Skin epidermis (tissue), 12 donors: ENCODE data around the gene STX12.
A peak's percentile ranks its signal among the peaks of the same experiment; 100 is the strongest.
"Not testable (repeated sequence)": the region's sequence is repeated elsewhere in the genome, so short reads cannot be mapped to it uniquely, and the experiment has no call there.

Source experiments
- H3K27ac ChIP-seq, 21 experiments: fragments of 200-600 bp; sonication (generic) in 11 of 21; one replicate each; pipeline ENCODE4 v1.5.0; 2020; ENCODE audit warnings: mild to moderate bottlenecking in 3 of 21, inconsistent platforms in 2 of 21, moderate library complexity in 2 of 21
- H3K4me3 ChIP-seq, 7 experiments: fragments of 200-600 bp; sonication (generic) in 2 of 7; one replicate each; pipeline ENCODE4 v1.5.0; 2020; ENCODE audit warnings: inconsistent platforms in 2 of 7, mild to moderate bottlenecking in 2 of 7, moderate library complexity in 1 of 7

STX12 gene

DNA sequence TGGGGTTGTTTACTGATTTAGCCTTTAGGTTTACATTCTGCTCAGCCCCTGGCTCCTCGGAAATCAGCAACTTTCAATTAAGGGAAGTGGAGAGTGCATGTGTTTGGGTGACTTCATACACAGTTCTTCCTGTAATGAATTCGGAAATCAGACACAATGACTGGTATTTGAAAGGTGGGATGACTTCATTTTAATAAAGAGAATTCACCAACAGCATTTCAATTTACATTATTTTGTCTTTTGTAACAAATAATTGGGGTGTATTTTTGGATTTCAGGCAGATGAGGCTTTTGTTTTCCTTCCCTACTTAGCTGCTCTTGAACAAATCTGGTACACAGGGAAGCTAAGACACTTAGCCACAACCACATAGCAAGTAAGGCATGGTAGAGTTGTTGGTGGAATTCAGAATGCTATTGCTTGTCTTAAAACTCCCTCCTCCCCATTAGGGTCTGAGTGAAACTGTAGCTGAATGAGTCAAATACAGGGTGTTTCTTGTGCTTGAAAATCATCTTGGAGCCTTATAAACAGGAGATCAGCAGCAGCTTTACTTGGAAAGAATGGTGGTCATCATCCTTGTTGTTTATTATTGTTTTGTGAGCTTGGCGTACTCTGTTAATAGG lies 917 bp downstream of the STX12 start:
- H3K27ac ChIP-seq: peak overlapping the region in 20 of 21 experiments; percentile 90 to 100 (median 96)
- peak overlapping the region; percentile 82 to 98 (median 90) for H3K4me3 ChIP-seq

DNA sequence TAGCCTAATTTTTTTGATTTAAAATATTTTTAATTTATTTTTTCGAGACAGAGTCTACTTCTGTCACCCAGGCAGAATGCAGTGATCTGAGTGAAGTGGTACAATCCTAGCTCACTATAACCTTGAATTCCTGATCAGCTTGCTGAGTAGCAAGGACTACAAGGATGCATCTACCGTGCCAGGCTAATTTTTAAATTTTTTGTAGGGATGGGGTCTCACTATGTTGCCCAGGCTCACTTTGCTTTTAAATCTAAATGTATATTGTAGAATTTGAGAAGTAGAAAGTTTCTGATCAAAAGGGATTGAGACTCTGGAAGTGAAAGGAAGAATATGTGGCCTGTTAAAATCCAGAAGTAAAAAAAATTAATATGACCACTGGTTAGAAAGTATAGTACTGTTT lies 1.6 kb downstream of the STX12 start:
- Histone ChIP-seq H3K4me3 (peak overlapping the region in 5 of 7 experiments; percentile 3 to 98 (median 90)), H3K27ac (peak overlapping the region in 16 of 21 experiments; percentile 14 to 100 (median 96))

DNA sequence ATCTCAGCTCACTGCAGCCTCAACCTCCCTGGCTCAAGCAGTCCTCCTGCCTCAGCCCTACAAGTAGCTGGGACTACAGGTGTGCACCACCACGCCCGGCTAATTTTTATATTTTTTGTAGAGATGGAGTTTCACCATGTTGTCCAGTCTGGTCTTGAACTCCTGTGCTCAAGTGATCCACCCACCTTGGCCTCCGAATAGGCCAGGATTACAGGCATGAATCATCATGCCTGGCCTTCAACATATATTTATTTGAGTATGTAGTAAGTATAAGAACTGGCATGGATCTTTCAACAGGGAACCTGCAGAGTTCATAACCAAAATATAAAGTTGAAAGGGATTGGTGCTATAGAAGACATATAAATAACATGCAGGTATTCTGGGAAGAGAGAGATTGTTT lies 2.3 kb downstream of the STX12 start:
- peak overlapping the region in 1 of 21 experiments; percentile 96 for H3K27ac ChIP-seq
- H3K4me3 ChIP-seq: not testable (repeated sequence)

DNA sequence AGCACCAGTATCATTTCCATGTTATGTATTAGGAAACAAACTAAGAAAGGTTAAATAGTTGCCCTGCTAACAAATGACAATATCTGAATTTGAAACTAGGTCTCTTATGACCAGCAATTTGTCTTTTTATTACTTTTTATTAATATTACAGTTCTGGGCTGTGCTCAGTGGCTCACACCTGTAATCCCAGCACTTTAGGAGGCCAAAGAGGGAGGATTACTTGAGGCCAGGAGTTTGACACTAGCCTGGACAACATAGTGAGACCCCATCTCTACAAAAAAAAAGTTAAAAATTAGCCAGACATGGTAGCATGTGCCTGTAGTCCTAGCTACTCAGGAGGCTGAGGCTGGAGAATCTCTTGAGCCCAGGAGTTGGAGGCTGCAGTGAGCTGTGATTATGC lies 3.3 kb downstream of the STX12 start:
- H3K27ac ChIP-seq, H3K4me3 ChIP-seq: not testable (repeated sequence)

DNA sequence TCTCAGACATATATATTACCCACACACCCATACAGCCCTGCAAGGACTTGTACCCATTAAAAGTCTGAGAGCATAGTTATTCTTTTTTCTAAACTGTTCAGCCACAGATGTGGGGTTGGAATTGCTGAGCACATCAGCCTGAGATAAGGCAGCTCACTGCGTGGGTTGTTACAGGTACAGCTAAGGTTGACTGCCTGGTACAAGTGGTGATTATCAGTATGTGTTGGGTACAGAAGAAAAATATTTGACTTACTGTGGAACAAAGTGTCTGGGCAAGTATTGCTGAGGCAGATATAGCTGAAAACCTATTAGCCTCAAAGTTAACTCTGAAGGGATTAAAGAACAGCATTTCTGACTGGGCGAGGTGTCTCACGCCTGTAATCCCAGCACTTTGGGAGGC lies 5.0 kb downstream of the STX12 start:
- H3K27ac ChIP-seq: no peak overlapping the region
- H3K4me3 ChIP-seq: no peak overlapping the region

DNA sequence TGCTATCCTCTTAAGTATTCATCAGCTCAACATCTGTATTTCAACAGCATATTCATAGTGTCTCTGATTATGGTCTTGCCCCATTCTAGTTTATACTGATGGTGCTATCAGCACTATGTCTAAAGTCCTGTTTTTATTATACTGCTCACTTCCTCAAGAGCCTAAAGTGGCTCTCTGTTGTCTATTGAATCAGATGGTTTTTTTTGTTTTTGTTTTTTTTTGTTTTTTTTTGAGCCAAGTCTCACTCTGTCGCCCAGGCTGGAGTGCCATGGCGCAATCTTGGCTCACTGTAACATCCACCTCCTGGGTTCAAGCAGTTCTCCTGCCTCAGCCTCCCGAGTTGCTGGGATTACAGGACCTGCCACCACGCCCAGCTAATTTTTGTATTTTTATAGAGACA lies 6.1 kb downstream of the STX12 start:
- Histone ChIP-seq H3K27ac (no peak overlapping the region), H3K4me3 (no peak overlapping the region)

DNA sequence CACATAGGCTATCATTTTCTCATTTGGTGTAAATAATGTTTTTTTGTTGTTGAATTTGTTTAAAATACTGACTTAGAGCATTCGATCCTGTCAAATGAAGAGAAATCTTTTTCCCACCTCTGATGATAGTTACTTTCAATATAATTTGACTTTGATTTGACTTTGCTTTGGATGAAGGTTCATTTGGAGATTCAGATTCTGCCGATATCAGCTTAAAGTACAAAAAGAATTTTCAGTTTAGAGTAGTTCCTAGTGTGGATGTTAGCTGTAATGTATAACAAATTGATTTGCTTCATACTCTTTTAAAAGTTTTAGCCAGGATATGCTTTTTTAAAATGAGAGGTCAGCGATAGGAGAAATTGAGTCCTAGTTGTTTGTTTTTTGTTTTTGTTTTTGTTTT lies 9.9 kb downstream of the STX12 start:
- no peak overlapping the region for H3K4me3 ChIP-seq
- H3K27ac ChIP-seq: peak overlapping the region in 7 of 21 experiments; percentile 3 to 61 (median 51)

DNA sequence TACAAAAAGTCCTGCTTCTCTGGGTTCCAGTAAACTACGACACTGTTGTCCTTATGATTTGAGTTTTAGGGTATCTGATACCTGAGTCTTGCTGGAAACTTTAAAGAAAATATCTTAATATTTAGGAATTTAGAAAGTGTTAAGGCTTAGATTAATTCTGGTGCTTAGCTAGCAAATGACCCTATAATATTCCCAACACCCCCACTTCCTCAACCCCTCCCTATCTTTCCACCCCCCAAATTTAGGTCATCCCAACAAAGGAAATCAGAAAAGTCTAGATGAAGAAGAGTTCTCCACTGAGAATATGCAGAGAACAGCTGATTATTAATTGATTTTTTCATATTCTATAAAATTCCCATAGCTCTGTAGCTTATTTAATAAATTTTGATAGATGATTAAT lies 11.7 kb downstream of the STX12 start:
- no peak overlapping the region for H3K4me3 ChIP-seq
- H3K27ac ChIP-seq: no peak overlapping the region

DNA sequence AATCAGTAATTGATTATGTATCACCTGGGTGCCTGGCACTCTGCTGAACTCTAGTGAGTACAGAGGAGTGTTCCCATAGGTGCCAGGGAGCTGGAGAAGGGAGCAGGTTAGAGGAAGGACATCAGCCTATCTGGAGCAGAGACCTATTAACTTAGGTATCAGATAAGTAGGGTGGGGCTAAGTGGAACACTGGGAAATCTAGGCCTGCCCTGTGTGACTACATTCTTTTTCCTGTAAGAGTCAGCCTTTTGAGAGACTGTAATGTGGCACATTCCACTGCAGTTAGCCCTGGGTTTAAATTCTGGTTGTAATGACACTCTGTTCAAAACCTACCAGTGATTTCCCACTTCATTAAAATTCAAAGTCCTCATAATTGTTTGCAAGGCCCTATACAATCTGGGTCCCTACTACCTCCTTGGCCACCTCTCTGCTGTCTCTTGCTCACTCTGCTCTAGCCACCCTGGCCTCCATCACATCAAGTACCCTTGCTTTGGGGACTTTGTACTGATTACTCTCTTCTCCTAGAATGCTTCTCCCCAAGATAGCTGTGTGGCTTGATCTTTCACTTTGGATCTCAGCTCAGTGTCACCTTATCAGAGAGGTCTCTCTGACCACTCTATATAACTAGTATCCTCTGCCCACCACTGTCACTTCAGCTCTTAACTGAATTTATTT lies 12.9 kb downstream of the STX12 start:
- Histone ChIP-seq H3K27ac (peak overlapping the region in 15 of 21 experiments; percentile 17 to 48 (median 39)), H3K4me3 (no peak overlapping the region)

DNA sequence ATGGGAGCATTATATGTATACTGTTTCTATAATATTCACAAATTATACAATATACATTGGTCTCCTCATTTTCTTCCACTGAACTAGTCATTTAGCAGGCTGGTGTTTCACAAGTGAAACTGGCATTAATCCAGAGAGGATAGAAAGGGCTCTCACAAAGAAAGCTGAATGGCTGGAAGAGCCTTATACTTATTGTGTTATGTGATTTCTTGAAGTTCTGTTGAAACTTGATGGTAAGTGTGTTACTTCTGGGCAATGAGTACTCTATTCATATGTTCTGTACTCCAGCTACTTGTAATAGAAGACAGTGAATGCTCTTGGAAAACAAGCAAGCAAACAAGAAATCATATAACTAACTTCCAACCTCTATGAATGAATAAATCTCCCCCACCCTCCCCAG lies 14.9 kb downstream of the STX12 start:
- H3K4me3 ChIP-seq: no peak overlapping the region
- H3K27ac ChIP-seq: peak overlapping the region in 6 of 21 experiments; percentile 12 to 49 (median 24)

DNA sequence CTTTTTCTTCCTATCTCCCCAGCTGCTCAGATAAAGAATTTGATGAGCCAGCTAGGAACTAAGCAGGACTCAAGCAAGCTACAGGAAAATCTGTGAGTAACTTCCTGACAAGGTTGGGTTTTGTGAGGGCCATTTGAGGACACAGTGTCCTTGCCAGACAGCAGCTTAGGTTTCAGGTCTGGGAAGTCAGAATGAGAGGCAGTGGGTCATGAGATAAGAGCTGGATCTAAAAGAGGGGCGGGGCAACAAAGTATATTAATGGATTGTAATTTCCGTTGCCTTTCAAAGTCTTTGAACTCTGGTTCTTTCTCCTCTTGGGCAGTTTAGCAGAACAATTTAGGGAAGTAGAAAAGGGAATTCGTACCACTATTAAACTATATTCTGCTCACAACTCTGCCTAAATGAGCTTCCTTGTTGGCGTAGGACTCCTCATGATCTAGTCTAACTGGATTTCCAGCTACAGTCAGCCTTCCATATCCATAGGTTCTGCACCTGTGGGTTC lies 16.6 kb downstream of the STX12 start:
- Histone ChIP-seq H3K27ac (peak overlapping the region in 10 of 21 experiments; percentile 13 to 69 (median 31)), H3K4me3 (no peak overlapping the region)

DNA sequence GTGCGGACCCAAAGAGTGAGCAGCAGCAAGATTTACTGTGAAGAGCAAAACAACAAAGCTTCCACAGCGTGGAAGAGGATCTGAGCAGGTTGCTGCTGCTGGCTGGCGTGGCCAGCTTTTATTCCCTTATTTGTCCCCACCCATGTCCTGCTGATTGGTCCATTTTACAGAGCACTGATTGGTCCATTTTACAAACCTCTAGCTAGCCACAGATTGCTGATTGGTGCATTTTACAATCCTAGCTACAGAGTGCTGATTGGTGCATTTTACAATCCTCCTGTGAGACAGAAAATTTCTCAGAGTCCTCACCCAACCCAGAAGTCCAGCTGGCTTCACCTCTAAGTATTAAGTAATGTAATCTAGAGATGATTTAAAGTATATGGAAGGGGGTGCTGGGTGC lies 17.3 kb downstream of the STX12 start:
- H3K27ac ChIP-seq: peak overlapping the region in 9 of 21 experiments; percentile 16 to 69 (median 44)
- H3K4me3 ChIP-seq: not testable (repeated sequence)

DNA sequence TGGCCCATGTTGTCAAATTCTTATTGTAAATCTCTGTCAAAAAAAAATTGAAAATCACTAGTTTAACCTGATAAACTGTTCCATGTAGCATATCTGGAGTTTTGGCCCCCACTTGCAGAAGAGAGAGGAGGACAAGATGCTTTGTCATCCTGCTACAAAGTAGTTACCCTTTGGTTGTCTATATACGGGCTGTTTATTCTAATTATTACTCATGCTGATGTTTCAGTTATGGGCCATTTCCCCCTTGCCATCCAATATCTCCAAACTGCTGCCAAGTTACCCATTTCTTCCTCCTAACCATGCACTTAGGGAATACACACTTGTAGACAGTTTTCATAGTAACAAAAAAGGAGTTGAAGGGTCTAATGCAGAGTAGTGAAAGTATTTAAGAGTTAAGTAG lies 22.6 kb downstream of the STX12 start:
- no peak overlapping the region for H3K4me3 ChIP-seq
- no peak overlapping the region for H3K27ac ChIP-seq

DNA sequence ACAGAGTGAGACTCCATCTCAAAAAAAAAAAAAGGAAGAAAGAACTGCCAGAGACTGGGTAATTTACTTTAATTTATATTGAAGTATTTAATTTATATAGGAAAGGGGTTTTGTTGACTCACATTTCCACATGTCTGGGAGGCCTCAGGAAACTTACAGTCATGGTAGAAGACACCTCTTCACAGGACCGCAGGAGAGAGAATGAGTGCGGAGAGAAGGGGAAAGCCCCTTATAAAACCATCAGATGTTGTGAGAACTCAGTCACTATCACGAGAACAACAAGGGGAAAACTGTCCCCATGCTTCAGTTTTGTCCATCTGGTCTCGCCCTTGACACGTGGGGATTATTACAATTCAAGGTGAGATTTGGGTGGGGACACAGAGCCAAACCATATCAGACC lies 31.8 kb downstream of the STX12 start:
- H3K4me3 ChIP-seq: no peak overlapping the region
- no peak overlapping the region for H3K27ac ChIP-seq

DNA sequence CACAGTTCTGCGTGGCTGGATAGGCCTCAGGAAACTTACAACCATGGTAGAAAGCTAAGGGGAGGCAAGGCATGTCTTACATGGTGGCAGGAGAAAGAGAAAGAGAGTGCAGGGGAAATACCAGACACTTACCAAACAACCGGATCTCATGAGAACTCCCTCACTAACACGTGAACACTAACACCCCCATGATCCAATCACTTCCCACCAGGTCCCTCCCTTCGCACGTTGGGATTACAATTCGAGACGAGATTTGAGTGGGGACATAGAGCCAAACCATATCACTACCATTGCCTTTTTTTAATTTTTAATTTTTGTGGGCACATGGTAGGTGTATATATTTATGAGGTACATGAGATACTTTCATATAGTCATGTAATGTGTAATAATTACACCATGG lies 33.7 kb downstream of the STX12 start:
- H3K27ac ChIP-seq: no peak overlapping the region
- H3K4me3 ChIP-seq: no peak overlapping the region

DNA sequence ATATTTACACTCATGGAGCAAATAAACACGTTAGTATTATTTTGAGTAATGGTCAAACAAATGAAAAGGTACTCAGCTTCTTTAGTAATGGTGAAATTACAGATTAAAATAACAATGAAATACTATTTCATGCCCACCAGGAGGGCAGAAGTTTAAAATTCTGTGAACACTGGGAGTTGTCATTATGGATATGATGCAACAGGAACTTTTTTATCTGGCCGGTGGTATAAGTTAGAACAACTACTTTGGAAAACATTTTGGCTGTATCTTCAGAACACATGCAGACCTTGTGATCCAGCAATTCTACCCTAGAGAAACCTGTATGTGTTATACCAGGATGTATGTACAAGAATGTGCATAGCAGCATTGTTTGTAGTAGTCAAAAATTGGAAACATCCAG lies 34.4 kb downstream of the STX12 start:
- Histone ChIP-seq H3K4me3 (no peak overlapping the region), H3K27ac (no peak overlapping the region)

DNA sequence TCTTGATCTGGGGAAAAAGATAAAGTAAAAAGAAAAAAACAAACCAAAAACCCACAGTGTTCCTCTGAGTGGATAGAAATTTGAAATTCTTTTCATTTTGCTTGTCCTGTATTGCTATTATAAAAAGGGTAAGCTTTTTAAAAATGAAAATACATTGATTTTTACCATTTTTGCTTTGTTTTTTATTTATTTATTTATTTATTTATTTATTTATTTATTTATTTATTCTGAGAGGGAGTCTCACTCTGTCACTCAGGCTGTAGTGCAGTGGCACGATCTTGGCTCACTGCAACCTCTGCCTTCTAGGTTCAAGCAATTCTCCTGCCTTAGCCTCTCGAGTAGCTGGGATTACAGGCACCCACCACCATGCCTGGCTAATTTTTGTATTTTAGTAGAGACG lies 35.1 kb downstream of the STX12 start:
- H3K4me3 ChIP-seq, H3K27ac ChIP-seq: not testable (repeated sequence)

DNA sequence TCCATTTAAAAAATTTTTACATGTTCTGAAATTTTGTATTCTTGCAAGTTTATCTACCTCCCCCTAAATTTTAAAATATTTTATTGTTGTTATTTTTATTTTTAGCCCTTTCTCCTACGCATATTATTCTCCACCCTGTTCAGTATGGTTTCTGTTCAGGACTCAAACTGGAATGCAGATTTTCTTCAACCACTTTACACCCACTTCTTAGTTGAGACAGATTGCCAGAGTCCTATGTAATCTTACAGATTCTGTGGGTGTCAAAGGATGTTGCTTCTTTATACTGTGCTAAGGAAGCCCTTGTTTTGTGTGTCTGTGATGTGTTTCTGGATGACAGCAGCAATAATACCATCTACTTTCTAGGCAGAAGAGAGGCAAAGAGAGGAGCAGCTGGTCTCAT lies 36.9 kb downstream of the STX12 start:
- Histone ChIP-seq H3K4me3 (no peak overlapping the region), H3K27ac (no peak overlapping the region)

DNA sequence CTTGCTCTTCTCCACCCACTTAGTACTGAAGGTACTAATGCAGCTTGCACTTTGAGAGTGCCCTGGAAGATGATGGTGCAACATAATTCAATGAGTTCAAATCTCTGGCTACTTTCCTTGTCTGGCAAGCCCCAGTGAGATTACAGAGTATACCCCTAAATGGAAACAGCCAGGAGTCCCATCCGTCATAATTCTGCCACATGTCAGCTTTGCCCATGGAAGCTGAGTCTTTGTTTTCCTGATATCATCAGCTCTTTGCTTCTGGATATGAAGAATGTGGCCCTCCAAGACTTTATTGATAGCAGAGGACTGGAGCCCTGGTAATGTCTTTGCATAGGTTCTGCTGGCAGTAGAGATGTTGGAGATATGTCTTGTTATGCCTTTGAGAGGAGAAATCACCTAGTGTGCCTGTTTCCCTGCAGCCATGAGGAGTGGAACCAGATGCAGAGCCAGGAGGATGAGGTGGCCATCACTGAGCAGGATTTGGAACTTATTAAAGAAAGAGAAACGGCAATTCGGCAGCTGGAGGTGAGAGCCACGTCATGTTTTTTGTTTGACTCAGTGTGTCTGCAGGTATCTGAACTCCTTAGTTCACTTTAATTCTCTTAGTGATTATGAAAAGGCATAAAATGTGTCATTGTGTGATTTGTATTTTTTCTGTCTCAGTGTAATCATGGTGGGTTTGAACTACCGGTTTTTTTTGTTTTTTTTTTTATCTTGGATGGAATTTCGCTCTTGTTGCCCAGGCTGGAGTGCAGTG lies 38.9 kb downstream of the STX12 start:
- Histone ChIP-seq H3K27ac (no peak overlapping the region), H3K4me3 (no peak overlapping the region)

DNA sequence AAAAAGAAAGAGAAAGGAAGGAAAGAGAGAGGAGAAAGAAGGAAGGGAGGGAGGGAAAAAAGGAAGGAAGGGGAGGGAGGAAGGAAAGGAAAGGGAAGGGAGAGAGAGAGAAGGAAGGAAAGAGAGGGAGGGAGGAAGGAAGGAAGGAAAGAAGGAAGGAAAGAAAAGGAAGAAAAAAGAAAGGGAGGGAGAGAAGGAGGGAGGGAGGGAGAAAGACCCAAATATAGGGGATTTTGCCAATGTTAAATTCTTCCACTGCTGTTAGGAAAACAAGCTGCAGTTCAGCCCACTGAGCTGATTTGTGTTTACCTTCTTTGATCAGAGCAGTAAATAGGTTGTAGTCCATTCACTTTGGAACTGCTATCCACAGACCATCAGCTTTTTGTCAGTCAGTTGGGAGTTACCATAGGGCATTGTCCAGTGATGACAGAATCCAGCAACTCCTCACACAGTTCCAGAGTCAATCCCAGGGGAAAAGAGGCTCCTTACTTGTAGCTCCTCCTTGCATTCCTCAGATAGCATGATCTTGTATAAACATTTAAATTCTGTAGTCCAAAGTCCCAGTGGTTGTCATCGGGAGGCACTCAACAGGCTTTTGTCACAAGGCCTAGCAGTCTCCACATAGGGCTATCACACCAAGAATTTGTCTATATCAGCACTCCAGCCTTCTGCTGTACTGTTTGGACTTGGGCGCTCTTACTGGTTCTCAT lies 44.1 kb downstream of the STX12 start:
- Histone ChIP-seq H3K4me3 (no peak overlapping the region), H3K27ac (peak overlapping the region in 1 of 21 experiments; percentile 11)
